Body of pancreas (tissue), 4 donors: ENCODE measurements around the gene HTR3B.

Experiments used
- CTCF ChIP-seq, 7 experiments: fragments of 450-650 bp in 4 of 7; fragments of 200-600 bp in 3 of 7; sonication (generic) in 3 of 7; IDR thresholded peaks; one replicate each; pipeline ENCODE4 v1.5.1; 2016 to 2019; ENCODE audit warnings: antibody characterized with exemption in 7 of 7
- POLR2A ChIP-seq, 3 donors: fragments of 450-650 bp; IDR thresholded peaks; one replicate each; pipeline ENCODE4 v1.6.1; 2016; ENCODE audit warnings: antibody characterized with exemption in 3 of 3, mild to moderate bottlenecking in 2 of 3

GRCh38 chr11:113947994-113948393 is 43.4 kb downstream of the HTR3B start:
- TF ChIP-seq CTCF (IDR thresholded peaks at IDR 0.05) (no peak), POLR2A (IDR thresholded peaks at IDR 0.05) (no peak)
